Measurements from ENCODE around the gene MEIS3.
A peak's percentile ranks its signal among the peaks of the same experiment; 100 is the strongest.

The MEIS3 gene

DNA sequence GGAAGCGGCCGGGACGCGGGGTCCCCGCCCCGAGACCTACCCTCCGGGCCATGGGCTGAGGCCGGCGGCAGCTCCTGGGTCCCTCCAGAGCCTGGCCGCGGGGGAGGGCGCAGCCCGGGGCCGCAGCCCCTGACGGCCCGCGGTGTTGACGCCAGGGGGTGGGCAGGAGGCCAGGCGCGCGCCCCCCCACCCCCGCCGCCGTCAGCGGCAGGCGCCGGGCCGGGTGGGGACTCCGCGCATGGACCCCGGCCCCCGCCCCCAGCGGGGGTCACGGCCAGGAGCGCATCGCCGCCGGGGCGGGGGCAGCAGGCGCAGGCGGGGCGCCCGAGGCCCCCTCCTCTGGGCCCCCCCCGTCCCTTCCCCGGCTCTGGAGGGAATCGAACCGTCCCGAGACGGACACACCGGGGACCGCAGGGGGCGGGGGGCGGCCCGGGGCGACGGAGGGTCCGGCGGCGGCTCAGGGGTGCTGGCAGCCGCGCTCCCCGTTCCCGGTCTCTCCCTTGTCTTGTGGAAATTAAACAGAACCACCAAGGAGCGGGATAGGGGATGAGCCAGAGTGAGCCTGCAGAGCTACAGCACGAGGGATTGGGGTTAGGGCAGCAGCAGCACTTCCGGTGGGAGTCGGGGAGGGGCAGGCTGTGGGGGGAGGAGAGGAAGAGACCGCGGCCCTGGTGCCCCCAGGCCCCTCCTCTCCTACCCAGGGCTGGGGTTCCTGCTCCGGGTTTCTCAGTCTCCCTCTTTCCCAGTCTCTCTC, at the start of gene MEIS3:
Gene MEIS3, minus strand, starts transcription at position 498 of the 754 bp plus-strand sequence. Its CDS starts 446 bp downstream, at position 52.
- no peak for DNase-seq

DNA sequence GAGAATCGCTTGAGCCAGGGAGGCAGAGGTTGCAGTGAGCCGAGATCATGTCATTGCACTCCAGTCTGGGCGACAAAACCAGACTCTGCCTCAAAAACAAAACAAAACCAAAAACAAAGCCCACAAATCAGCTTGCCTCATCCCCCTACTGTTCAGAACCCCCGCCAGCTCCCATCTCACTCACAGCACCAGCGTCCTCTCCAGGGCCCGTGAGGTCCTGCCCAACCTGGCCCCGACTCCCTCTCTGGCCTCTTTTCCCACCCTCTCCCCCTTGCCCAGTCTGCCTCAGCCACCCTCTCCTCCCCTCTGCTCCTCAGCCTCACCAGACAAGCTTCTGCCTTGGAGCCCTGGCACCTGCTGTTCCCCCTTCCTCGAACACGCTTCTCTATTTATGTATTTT, 48.6 kb upstream of the MEIS3 start:
- DNase-seq = no peak

DNA sequence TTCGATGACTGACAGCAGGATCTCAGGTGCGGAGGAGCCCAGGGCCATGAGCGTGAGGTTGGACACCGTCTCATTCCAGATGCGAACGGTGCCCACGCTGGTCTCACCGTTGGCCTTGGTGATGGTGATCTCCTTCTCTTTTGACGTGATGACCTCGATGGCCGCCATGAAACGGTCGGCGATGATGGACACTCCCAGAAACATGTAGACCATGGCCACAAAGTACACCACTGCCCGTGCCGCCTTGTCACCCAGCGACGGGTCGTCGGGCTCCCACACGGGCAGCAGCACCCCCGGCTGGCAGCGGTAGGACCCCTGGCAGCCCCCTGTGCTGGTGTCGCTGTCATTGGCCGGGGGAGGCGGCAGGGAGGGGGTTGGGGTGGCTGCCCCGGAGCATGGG, 46.6 kb upstream of the MEIS3 start:
- DNase-seq = no peak

DNA sequence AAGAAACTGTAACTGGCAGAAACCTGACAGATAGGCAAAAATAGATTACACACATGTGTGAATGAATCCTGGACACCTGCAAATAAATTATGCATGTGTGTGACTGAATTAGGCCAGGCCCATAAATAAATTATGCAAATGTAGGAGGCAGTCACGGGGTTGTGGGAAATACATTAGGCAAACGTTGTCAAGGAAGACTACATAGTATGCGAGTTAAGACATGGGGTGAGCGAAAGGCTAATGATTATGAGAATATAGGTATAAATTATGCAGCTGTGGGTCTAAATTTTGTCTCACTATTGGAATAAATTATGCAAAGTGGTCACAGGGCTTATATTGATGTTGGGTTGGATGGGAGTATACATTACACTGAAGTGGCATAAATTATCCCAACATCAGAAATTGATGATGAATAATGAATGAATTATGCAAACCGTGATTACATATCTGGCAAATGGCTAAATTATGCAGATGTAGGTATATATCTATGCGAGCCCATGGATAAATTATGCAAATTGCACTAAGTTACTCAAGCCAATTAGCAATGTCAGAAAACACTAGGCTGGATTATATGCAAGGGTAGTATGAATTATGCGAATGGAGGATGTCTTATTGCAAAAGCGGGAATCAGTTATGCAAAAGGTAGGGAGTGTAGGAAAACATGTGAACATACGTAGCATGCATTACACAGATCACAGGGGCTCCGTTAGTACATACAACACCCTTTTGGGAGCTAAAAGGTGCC, 45.5 kb upstream of the MEIS3 start:
- DNase-seq = no peak

- no peak for DNase-seq
These were observed 42.5 kb upstream of the MEIS3 start for GRCh38 chr19:47461876-47462275.

DNA sequence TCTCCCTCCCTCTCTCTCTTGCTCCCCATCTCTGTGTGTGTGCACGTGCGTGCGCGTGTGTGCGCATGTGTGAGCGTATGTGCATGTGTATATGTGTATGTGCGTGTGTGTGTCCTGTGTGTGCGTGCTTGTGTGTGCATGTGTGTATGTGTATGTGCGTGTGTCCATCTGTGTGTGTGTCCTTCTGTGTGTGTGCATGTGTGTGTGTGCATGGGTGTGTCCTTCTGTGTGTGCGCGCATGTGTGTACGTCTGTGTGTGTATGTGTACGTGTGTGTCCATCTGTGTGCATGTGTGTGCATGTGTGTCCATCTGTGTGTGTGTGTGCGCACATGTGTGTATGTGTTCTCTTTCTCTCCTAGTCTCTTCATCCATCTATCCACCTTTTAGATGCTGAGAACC, 40.1 kb upstream of the MEIS3 start:
- DNase-seq = no peak

GRCh38 chr19:47458672-47459071, 39.3 kb upstream of the MEIS3 start:
- no peak for DNase-seq

GRCh38 chr19:47456721-47457474, 37.6 kb upstream of the MEIS3 start:
- no peak for DNase-seq

DNA sequence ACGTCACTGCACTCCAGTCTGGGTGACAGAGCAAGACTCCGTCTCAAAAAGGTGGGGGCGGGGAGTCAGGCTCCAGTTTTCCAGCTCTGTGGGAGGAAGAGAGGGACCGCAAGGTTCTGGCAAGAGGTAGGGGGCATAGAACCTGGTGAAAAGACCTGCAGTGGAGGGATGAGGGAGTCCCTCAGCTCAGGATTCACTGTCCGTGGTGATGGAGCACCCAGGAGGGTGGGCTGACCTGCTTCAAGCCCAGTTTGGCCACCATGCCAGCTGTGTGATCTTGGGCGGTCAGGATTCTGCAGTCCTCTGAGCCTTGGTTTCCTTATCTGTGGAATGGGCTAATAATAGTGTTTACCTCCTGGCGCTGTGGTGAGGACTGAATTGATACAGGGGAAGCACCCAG, 31.2 kb upstream of the MEIS3 start:
- no peak for DNase-seq

- no peak for DNase-seq
These were observed 29.0 kb upstream of the MEIS3 start for GRCh38 chr19:47448360-47448727.

GRCh38 chr19:47447470-47448359, 28.4 kb upstream of the MEIS3 start:
- no peak for DNase-seq

DNA sequence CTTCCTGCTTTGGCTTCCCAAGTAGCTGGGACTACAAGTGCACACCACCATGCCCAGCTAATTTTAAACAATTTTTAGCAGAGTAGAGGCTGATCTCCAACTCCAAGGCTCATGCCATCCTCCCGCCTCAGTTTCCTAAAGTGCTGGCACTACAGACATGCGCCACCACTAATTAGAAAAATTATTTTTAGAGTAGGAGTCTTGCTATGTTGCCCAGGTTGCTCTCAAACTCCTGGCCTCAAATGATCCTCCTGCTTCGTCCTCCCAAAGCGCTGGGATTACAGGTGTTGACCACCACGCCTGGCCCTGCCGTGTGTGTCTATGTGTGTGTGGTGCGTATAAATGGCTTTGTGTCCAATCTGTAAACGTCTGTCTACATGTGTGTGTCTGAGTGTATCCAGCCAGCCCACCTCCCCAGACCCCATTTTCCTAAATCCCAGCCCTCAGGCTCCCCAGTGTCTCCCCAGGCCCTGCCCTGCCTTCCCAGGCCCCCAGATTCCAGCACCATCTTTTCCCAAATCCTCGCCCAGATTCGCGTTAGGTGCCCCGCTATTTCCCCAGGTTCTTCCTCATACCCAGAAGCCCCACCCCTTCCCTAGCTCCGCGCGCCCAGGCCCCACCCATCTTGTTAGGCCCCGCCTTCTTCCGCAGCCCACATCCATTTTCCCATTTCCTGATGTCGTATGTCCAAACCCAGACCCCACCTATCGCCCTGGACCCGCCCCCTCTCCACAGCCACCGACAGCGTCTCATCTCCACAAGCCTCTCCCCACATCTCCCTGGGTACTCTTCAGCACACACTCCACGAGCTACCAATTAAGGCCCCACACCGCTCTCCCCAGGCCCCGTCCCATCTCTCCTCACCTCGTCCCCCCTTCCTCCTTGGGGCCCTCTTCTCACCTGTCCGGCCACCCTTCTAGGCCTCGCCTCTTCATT, 27.5 kb upstream of the MEIS3 start:
- no peak for DNase-seq

DNA sequence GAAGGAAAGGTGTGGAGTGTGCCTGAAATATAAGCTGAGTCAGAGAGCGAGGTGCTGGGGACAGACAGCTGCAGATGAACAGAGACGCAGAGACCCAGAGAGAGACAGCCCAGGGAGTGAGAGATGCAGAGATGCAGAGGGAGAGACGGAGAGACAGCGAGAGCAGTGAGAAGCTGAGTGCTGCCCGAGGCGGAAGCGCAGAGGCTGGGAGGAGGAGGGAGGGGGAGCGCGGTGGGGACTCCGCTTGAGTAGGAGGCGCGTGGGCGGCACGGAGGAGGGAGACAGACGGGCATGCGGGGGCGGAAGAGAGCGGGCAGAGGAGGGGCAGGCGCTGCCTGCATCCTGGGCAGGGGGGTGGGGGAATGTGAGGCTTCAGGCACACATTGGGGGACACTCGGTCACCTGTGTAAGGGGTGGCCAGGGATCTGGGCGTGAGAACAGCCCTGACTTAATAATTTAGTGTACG, 26.6 kb upstream of the MEIS3 start:
- DNase-seq = peak; percentile 14

- peak; percentile 14 for DNase-seq
These were observed 26.2 kb upstream of the MEIS3 start for GRCh38 chr19:47445527-47445926.

- no peak for DNase-seq
These were observed 25.1 kb upstream of the MEIS3 start for GRCh38 chr19:47444388-47444821.

DNA sequence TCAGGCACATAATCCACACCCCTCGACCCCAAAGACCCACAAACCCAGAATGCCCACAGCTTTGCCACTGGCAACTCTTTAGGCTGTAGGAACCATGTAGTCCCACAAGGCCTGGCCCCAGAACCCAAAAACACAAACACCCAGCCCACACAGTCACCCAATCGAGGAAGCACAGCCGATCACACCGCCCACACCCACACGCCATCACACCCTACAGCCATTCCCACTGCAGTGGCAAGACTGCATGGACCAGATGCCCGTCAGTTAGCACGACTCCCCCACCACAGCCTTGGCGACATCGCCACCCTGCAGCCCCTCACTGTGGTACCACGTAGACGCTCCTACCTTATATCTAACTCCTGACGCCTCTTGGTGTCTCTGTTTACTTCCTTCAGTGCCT, 24.0 kb upstream of the MEIS3 start:
- DNase-seq = no peak

GRCh38 chr19:47438793-47439220, 19.5 kb upstream of the MEIS3 start:
- no peak for DNase-seq

GRCh38 chr19:47437500-47437899, 18.2 kb upstream of the MEIS3 start:
- DNase-seq = no peak

GRCh38 chr19:47436712-47437401, 17.5 kb upstream of the MEIS3 start:
- no peak for DNase-seq

- DNase-seq = no peak
These were observed 16.6 kb upstream of the MEIS3 start for GRCh38 chr19:47435883-47436417.

All from NCI-H524 treated with DMSO at 0.1 percent for 48 hours (cell line).